A673 (cell line): ENCODE measurements around the gene AMH. TPM values are rescaled to one million over a fixed set of nuclear protein-coding genes. Genes with fewer than 3 reads are reported as not detected.

Source experiments
- BruUV-seq: library from RNA; stranded (reverse); fragments of 400-500 nt; replicated peaks from 2 replicates; lab custom pipeline; 2021; lab: Mats Ljungman, UMichigan
- CTCF ChIA-PET: fragments of 300-600 bp; sonication (Branson Sonifier 250); formaldehyde crosslinking; loops from one replicate; lab custom pipeline; 2022; ENCODE audit warnings: antibody characterized with exemption; lab: Charles Lee
- POLR2A ChIA-PET: fragments of 300-600 bp; sonication (Branson Sonifier 250); formaldehyde crosslinking; loops from one replicate; lab custom pipeline; 2022; ENCODE audit warnings: antibody characterized with exemption; ENCODE audit not compliant: low non-redundant PET; lab: Charles Lee
- DNase-seq: peaks from one replicate; pipeline ENCODE4 v3.0.0-alpha.2; 2015; ENCODE audit warnings: low spot score
- H3K27ac ChIP-seq: fragments of 200-600 bp; sonication (generic); 2 replicates; pipeline ENCODE4 v1.5.1; 2016; ENCODE audit warnings: mixed run types, low read depth, mild to moderate bottlenecking, mixed read lengths, antibody characterized with exemption, low read length; ENCODE audit not compliant: poor library complexity, severe bottlenecking
- H3K27me3 ChIP-seq: fragments of 200-600 bp; sonication (generic); replicated peaks from 2 replicates; pipeline ENCODE4 v1.6.1; 2017; ENCODE audit warnings: mixed run types, low read depth, mild to moderate bottlenecking, mixed read lengths, antibody characterized with exemption, low read length; ENCODE audit not compliant: insufficient read depth, poor library complexity
- H3K36me3 ChIP-seq: fragments of 200-600 bp; sonication (generic); 2 replicates; pipeline ENCODE4 v1.6.1; 2016; ENCODE audit warnings: mixed run types, mild to moderate bottlenecking, mixed read lengths, antibody characterized with exemption, low read length; ENCODE audit not compliant: insufficient read depth, poor library complexity, severe bottlenecking
- H3K4me1 ChIP-seq: fragments of 200-600 bp; sonication (generic); 2 replicates; pipeline ENCODE4 v1.6.1; 2017; ENCODE audit warnings: mixed run types, mild to moderate bottlenecking, mixed read lengths, antibody characterized with exemption, low read length; ENCODE audit not compliant: insufficient read depth, poor library complexity, severe bottlenecking
- H3K4me3 ChIP-seq: fragments of 200-600 bp; sonication (generic); 2 replicates; pipeline ENCODE4 v1.5.1; 2016; ENCODE audit warnings: low read depth, mixed run types, mild to moderate bottlenecking, mixed read lengths, low read length; ENCODE audit not compliant: poor library complexity, severe bottlenecking
- H3K9me3 ChIP-seq: fragments of 200-600 bp; sonication (generic); 2 replicates; pipeline ENCODE4 v1.6.1; 2016; ENCODE audit warnings: mixed run types, low read depth, mild to moderate bottlenecking, mixed read lengths, antibody characterized with exemption, low read length; ENCODE audit not compliant: poor library complexity, severe bottlenecking
- CTCF ChIP-seq: fragments of 300-800, 200-600 bp; sonication (generic); conservative IDR thresholded peaks from 2 replicates; pipeline ENCODE4 v1.5.1; 2017; ENCODE audit warnings: low read depth, mild to moderate bottlenecking, antibody characterized with exemption, low read length, moderate library complexity, mixed read lengths
- EZH2 ChIP-seq: fragments of 200-600 bp; sonication (generic); IDR thresholded peaks from 2 replicates; pipeline ENCODE4 v1.6.1; 2017; ENCODE audit warnings: borderline replicate concordance, low read depth, mild to moderate bottlenecking, mixed read lengths, antibody characterized with exemption, low read length; ENCODE audit not compliant: poor library complexity, severe bottlenecking
- intact Hi-C: fragments of 100-400 bp; cut with micrococcal nuclease; formaldehyde crosslinking; loops from one replicate; pipeline ENCODE4 v1.10.0; 2022; ENCODE audit not compliant: unreplicated experiment
- total RNA-seq: library from RNA; stranded (reverse); gene quantifications from 2 replicates; pipeline ENCODE4 v1.2.3, GENCODE V29; 2021

Gene AMH
- total RNA-seq, 1 experiment from 2014 or later, result 16.3 TPM

GRCh38 chr19:2213799-2214198 lies 35.3 kb upstream of the AMH start:
- POLR2A ChIA-PET, result no interaction called here
- no peak overlapping the region for H3K4me3 ChIP-seq
- TF ChIP-seq EZH2 (no peak), CTCF (no peak)
- no peaks in the 10 kb centered on the region for H3K9me3 ChIP-seq
- no peak for DNase-seq
- H3K27ac ChIP-seq, result no peak overlapping the region
- BruUV-seq, result no TSS peak
- no peaks in the 10 kb centered on the region for H3K27me3 ChIP-seq
- peaks cover 83% of the 10 kb centered on the region for H3K36me3 ChIP-seq
- CTCF ChIA-PET, result no interaction called here
- H3K4me1 ChIP-seq, result no peaks in the 10 kb centered on the region
- intact Hi-C loops, result no loop called here

- BruUV-seq, result no TSS peak
- CTCF ChIA-PET, result no interaction called here
Measured at GRCh38 chr19:2214251-2214650, 34.9 kb upstream of the AMH start.

GRCh38 chr19:2215281-2215751 lies 33.8 kb upstream of the AMH start:
- Histone ChIP-seq H3K27ac (no peak overlapping the region), H3K9me3 (no peaks in the 10 kb centered on the region), H3K4me1 (no peaks in the 10 kb centered on the region), H3K27me3 (no peaks in the 10 kb centered on the region), H3K4me3 (no peak overlapping the region), H3K36me3 (peaks cover 82% of the 10 kb centered on the region)
- TF ChIP-seq EZH2, result no peak
- TF ChIP-seq CTCF, result no peak
- CTCF ChIA-PET, result interaction anchor here (0.5 kb wide), 1 partner anchor 60 kb away, joined by 4 read pairs; no protein-coding TSS in a partner anchor
- no TSS peak for BruUV-seq
- POLR2A ChIA-PET, result no interaction called here
- intact Hi-C loops, result no loop called here
- no peak for DNase-seq

More at GRCh38 chr19:2214251-2214650, 34.9 kb upstream of the AMH start:
- Histone ChIP-seq H3K36me3 (peaks cover 84% of the 10 kb centered on the region), H3K27me3 (no peaks in the 10 kb centered on the region), H3K4me1 (no peaks in the 10 kb centered on the region), H3K27ac (no peak overlapping the region), H3K9me3 (no peaks in the 10 kb centered on the region), H3K4me3 (no peak overlapping the region)
- no peak for TF ChIP-seq CTCF
- TF ChIP-seq EZH2, result no peak
- DNase-seq, result no peak
- POLR2A ChIA-PET, result no interaction called here
- intact Hi-C loops, result no loop called here
